Astrocyte (in vitro differentiated cells and primary cell): Measurements from ENCODE around the gene FUT6. TPM values are rescaled to one million over a fixed set of nuclear protein-coding genes. Genes with fewer than 3 reads are reported as not detected.
A peak's percentile ranks its signal among the peaks of the same experiment; 100 is the strongest.
"Not testable (repeated sequence)": the region's sequence is repeated elsewhere in the genome, so short reads cannot be mapped to it uniquely, and the experiment has no call there.

Source experiments
- DNase-seq: peaks from one replicate; pipeline ENCODE4 v3.0.0-alpha.2; 2010; ENCODE audit warnings: low read depth
- FAIRE-seq: peaks from 2 replicates; lab custom pipeline; 2011; peaks lifted over from hg19 to GRCh38; lab: Jason Lieb, UNC
- H2AFZ ChIP-seq: 2 replicates; pipeline ENCODE4 v1.6.0; 2012; ENCODE audit warnings: low read depth, low read length, inconsistent platforms
- H3K27ac ChIP-seq: 2 replicates; pipeline ENCODE4 v1.5.1; 2011; ENCODE audit warnings: low read depth, low read length, inconsistent platforms
- H3K27me3 ChIP-seq: 2 replicates; pipeline ENCODE4 v1.6.0; 2011; ENCODE audit warnings: low read length, inconsistent platforms; ENCODE audit not compliant: insufficient read depth
- H3K36me3 ChIP-seq: 2 replicates; pipeline ENCODE4 v1.5.1; 2011; ENCODE audit warnings: low read length, inconsistent platforms; ENCODE audit not compliant: insufficient read depth
- H3K4me1 ChIP-seq: 2 replicates; pipeline ENCODE4 v1.5.1; 2011; ENCODE audit warnings: low read length, inconsistent platforms; ENCODE audit not compliant: insufficient read depth
- H3K4me2 ChIP-seq: 2 replicates; pipeline ENCODE4 v1.6.0; 2012; ENCODE audit warnings: low read length, inconsistent platforms
- H3K4me3 ChIP-seq: 2 replicates; pipeline ENCODE4 v1.5.1; 2011; ENCODE audit warnings: low read depth, mild to moderate bottlenecking, low read length, inconsistent platforms; ENCODE audit not compliant: insufficient read depth
- H3K79me2 ChIP-seq: 2 replicates; pipeline ENCODE4 v1.6.0; 2012; ENCODE audit warnings: mild to moderate bottlenecking, low read length, inconsistent platforms; ENCODE audit not compliant: insufficient read depth
- H3K9ac ChIP-seq: 2 replicates; pipeline ENCODE4 v1.6.0; 2012; ENCODE audit warnings: mild to moderate bottlenecking, low read length, inconsistent platforms
- H3K9me3 ChIP-seq: 2 replicates; pipeline ENCODE4 v1.5.1; 2012; ENCODE audit warnings: low read depth, mild to moderate bottlenecking, low read length, inconsistent platforms; ENCODE audit not compliant: insufficient read depth
- H4K20me1 ChIP-seq: 2 replicates; pipeline ENCODE4 v1.6.0; 2012; ENCODE audit warnings: low read length, inconsistent platforms; ENCODE audit not compliant: insufficient read depth
- H3K27ac Mint-ChIP-seq: one replicate; pipeline ENCODE4 v1.8.0; 2021; ENCODE audit warnings: mild to moderate bottlenecking, mixed read lengths; ENCODE audit not compliant: unreplicated experiment
- H3K27me3 Mint-ChIP-seq: one replicate; pipeline ENCODE4 v1.8.0; 2021; ENCODE audit warnings: low read depth, mixed read lengths; ENCODE audit not compliant: unreplicated experiment
- H3K36me3 Mint-ChIP-seq: one replicate; pipeline ENCODE4 v1.8.0; 2021; ENCODE audit warnings: low read depth, mixed read lengths; ENCODE audit not compliant: unreplicated experiment
- H3K4me1 Mint-ChIP-seq: one replicate; pipeline ENCODE4 v1.8.0; 2021; ENCODE audit warnings: low read depth, mixed read lengths; ENCODE audit not compliant: unreplicated experiment
- H3K4me3 Mint-ChIP-seq: one replicate; pipeline ENCODE4 v1.8.0; 2021; ENCODE audit warnings: mild to moderate bottlenecking, moderate library complexity, mixed read lengths; ENCODE audit not compliant: unreplicated experiment
- H3K9me3 Mint-ChIP-seq: one replicate; pipeline ENCODE4 v1.8.0; 2021; ENCODE audit warnings: mild to moderate bottlenecking, mixed read lengths; ENCODE audit not compliant: unreplicated experiment
- CTCF ChIP-seq: IDR thresholded peaks from 2 replicates; pipeline ENCODE4 v1.5.1; 2011; ENCODE audit warnings: low read depth, mild to moderate bottlenecking, inconsistent platforms, low read length, moderate library complexity; ENCODE audit not compliant: insufficient read depth
- EZH2 ChIP-seq: IDR thresholded peaks from 2 replicates; pipeline ENCODE4 v1.6.1; 2012; ENCODE audit warnings: mild to moderate bottlenecking, low read length, inconsistent platforms; ENCODE audit not compliant: insufficient read depth
- total RNA-seq: library from RNA; stranded (reverse); gene quantifications from 2 replicates; pipeline ENCODE4 v1.2.1, GENCODE V29; 2021

FUT6 gene
- total RNA-seq, 1 donor from 2014 or later: 0.09 TPM

GRCh38 chr19:5851302-5851701 lies 11.8 kb upstream of the FUT6 start, which contains the start of gene FUT3:
FUT3 (minus strand) TSS chr19:5851449.
- no peaks in the 10 kb centered on the region for H3K36me3 ChIP-seq
- H3K9ac ChIP-seq: no peak within 1 kb of the TSS
- H3K27me3 ChIP-seq: peaks cover 21% of the 10 kb centered on the region
- TF ChIP-seq CTCF (no peak), EZH2 (no peak)
- no peaks in the 10 kb centered on the region for H3K9me3 ChIP-seq
- FAIRE-seq (no peak), DNase-seq (no peak)
- Mint-ChIP-seq H3K36me3 (no peaks in the 10 kb centered on the region), H3K27me3 (peaks cover 15% of the 10 kb centered on the region), H3K27ac (peak within 1 kb of the TSS; percentile 83), H3K4me3 (no peak within 1 kb of the TSS), H3K9me3 (peaks cover 2% of the 10 kb centered on the region), H3K4me1 (peaks cover 2% of the 10 kb centered on the region)
- no peaks in the 10 kb centered on the region for H3K79me2 ChIP-seq
- H4K20me1 ChIP-seq: no peaks in the 10 kb centered on the region
- H3K4me1 ChIP-seq: no peaks in the 10 kb centered on the region
- H3K4me3 ChIP-seq: no peak within 1 kb of the TSS
- H3K4me2 ChIP-seq: no peak within 1 kb of the TSS
- H3K27ac ChIP-seq: no peak within 1 kb of the TSS
- H2AFZ ChIP-seq: no peak within 1 kb of the TSS

GRCh38 chr19:5850743-5851293 lies 11.3 kb upstream of the FUT6 start:
- Histone ChIP-seq H3K9ac (no peak overlapping the region), H3K27ac (no peak overlapping the region), H3K27me3 (peaks cover 16% of the 10 kb centered on the region), H3K9me3 (no peaks in the 10 kb centered on the region), H3K4me1 (no peaks in the 10 kb centered on the region), H4K20me1 (no peaks in the 10 kb centered on the region), H3K4me2 (no peak overlapping the region), H3K4me3 (no peak overlapping the region), H3K79me2 (no peaks in the 10 kb centered on the region), H3K36me3 (no peaks in the 10 kb centered on the region), H2AFZ (no peak overlapping the region)
- FAIRE-seq (no peak), DNase-seq (peak; percentile 46)
- Mint-ChIP-seq H3K27ac (peak overlapping the region; percentile 83), H3K9me3 (peaks cover 2% of the 10 kb centered on the region), H3K4me1 (peaks cover 2% of the 10 kb centered on the region), H3K36me3 (no peaks in the 10 kb centered on the region), H3K27me3 (peaks cover 15% of the 10 kb centered on the region), H3K4me3 (no peak overlapping the region)
- no peak for TF ChIP-seq EZH2
- no peak for TF ChIP-seq CTCF

GRCh38 chr19:5850189-5850588 lies 10.7 kb upstream of the FUT6 start:
- H3K27me3 ChIP-seq: peaks cover 10% of the 10 kb centered on the region
- Mint-ChIP-seq H3K27ac (no peak overlapping the region), H3K9me3 (peaks cover 2% of the 10 kb centered on the region), H3K27me3 (peaks cover 15% of the 10 kb centered on the region), H3K4me1 (peaks cover 2% of the 10 kb centered on the region), H3K4me3 (no peak overlapping the region), H3K36me3 (no peaks in the 10 kb centered on the region)
- no peak overlapping the region for H3K4me2 ChIP-seq
- H3K9me3 ChIP-seq: no peaks in the 10 kb centered on the region
- DNase-seq (no peak), FAIRE-seq (no peak)
- no peaks in the 10 kb centered on the region for H3K4me1 ChIP-seq
- no peak overlapping the region for H2AFZ ChIP-seq
- no peaks in the 10 kb centered on the region for H3K36me3 ChIP-seq
- H3K27ac ChIP-seq: no peak overlapping the region
- no peaks in the 10 kb centered on the region for H4K20me1 ChIP-seq
- H3K9ac ChIP-seq: no peak overlapping the region
- TF ChIP-seq CTCF (no peak), EZH2 (no peak)
- H3K4me3 ChIP-seq: no peak overlapping the region
- no peaks in the 10 kb centered on the region for H3K79me2 ChIP-seq

- not testable (repeated sequence) for H3K27me3 Mint-ChIP-seq, H3K9ac ChIP-seq, H4K20me1 ChIP-seq, H3K4me2 ChIP-seq, FAIRE-seq, H3K4me3 Mint-ChIP-seq, H3K27ac ChIP-seq, H3K27ac Mint-ChIP-seq, H3K4me1 ChIP-seq, DNase-seq, H3K79me2 ChIP-seq, H3K4me3 ChIP-seq, H3K36me3 ChIP-seq, H2AFZ ChIP-seq, H3K4me1 Mint-ChIP-seq, H3K9me3 Mint-ChIP-seq, H3K9me3 ChIP-seq, H3K36me3 Mint-ChIP-seq
- peaks cover 13% of the 10 kb centered on the region for H3K27me3 ChIP-seq
Measured at GRCh38 chr19:5848621-5849020, 9.1 kb upstream of the FUT6 start.
